Keratinocyte (primary cell): ENCODE data around the gene IRX2. TPM values are rescaled to one million over a fixed set of nuclear protein-coding genes. Genes with fewer than 3 reads are reported as not detected.

Source experiments
- DNase-seq: peaks from one replicate; pipeline ENCODE4 v3.0.0-alpha.2; 2011; ENCODE audit warnings: low read depth, missing footprints, low spot score
- FAIRE-seq: peaks from 2 replicates; lab custom pipeline; 2011; peaks lifted over from hg19 to GRCh38; lab: Jason Lieb, UNC
- H2AFZ ChIP-seq: 2 replicates; pipeline ENCODE4 v1.6.0; 2012; ENCODE audit warnings: low read length, control low read depth, inconsistent platforms; ENCODE audit not compliant: control insufficient read depth
- H3K27ac ChIP-seq: 2 replicates; pipeline ENCODE4 v1.5.1; 2011; ENCODE audit warnings: low read length; ENCODE audit not compliant: control insufficient read depth, insufficient read depth
- H3K27me3 ChIP-seq: 3 replicates; pipeline ENCODE4 v1.6.0; 2011; ENCODE audit warnings: low read length; ENCODE audit not compliant: control insufficient read depth, insufficient read depth; ENCODE audit errors: extremely low read depth
- H3K36me3 ChIP-seq, 2 experiments: 2 replicates in 1 of 2; 3 replicates in 1 of 2; pipeline ENCODE4 v1.5.1; 2011; ENCODE audit warnings: low read length in 2 of 2, mild to moderate bottlenecking in 1 of 2; ENCODE audit not compliant: control insufficient read depth in 2 of 2, insufficient read depth in 2 of 2; ENCODE audit errors: extremely low read depth in 1 of 2
- H3K4me1 ChIP-seq: 3 replicates; pipeline ENCODE4 v1.5.1; 2011; ENCODE audit warnings: low read length; ENCODE audit not compliant: control insufficient read depth, insufficient read depth; ENCODE audit errors: extremely low read depth
- H3K4me2 ChIP-seq: 3 replicates; pipeline ENCODE4 v1.6.0; 2011; ENCODE audit warnings: low read depth, low read length; ENCODE audit not compliant: control insufficient read depth, insufficient read depth; ENCODE audit errors: extremely low read depth
- H3K4me3 ChIP-seq, 3 experiments: fragments of 200-600 bp in 1 of 3; sonication (generic) in 1 of 3; 2 replicates in 2 of 3; 3 replicates in 1 of 3; pipeline ENCODE4 v1.5.1; 2011 to 2016; ENCODE audit warnings: low read length in 3 of 3, mild to moderate bottlenecking in 3 of 3, control low read depth in 2 of 3, inconsistent platforms in 1 of 3, low read depth in 1 of 3, mixed read lengths in 1 of 3, mixed run types in 1 of 3, moderate library complexity in 1 of 3; ENCODE audit not compliant: control insufficient read depth in 2 of 3, insufficient read depth in 2 of 3; ENCODE audit errors: extremely low read depth in 1 of 3
- H3K79me2 ChIP-seq: 2 replicates; pipeline ENCODE4 v1.6.0; 2012; ENCODE audit warnings: low read length; ENCODE audit not compliant: control insufficient read depth, insufficient read depth
- H3K9ac ChIP-seq: 3 replicates; pipeline ENCODE4 v1.6.0; 2011; ENCODE audit warnings: low read length; ENCODE audit not compliant: control insufficient read depth, insufficient read depth; ENCODE audit errors: extremely low read depth
- H3K9me1 ChIP-seq: 3 replicates; pipeline ENCODE4 v1.6.0; 2011; ENCODE audit warnings: low read length; ENCODE audit not compliant: control insufficient read depth, insufficient read depth; ENCODE audit errors: extremely low read depth
- H3K9me3 ChIP-seq: 2 replicates; pipeline ENCODE4 v1.5.1; 2012; ENCODE audit warnings: low read depth, low read length; ENCODE audit not compliant: control insufficient read depth
- H4K20me1 ChIP-seq: 3 replicates; pipeline ENCODE4 v1.6.0; 2011; ENCODE audit warnings: low read length; ENCODE audit not compliant: control insufficient read depth, insufficient read depth; ENCODE audit errors: extremely low read depth
- CTCF ChIP-seq, 3 experiments: IDR thresholded peaks in 1 of 3; conservative IDR thresholded peaks in 1 of 3; optimal IDR thresholded peaks in 1 of 3; 2 replicates in 2 of 3; 3 replicates in 1 of 3; pipeline versions ENCODE3 to v1.5.1; 2011; ENCODE audit warnings: low read length in 3 of 3, mild to moderate bottlenecking in 3 of 3, moderate library complexity in 2 of 3, control low read depth in 1 of 3, inconsistent platforms in 1 of 3; ENCODE audit not compliant: insufficient read depth in 2 of 3; ENCODE audit errors: extremely low read depth in 1 of 3
- EZH2 ChIP-seq: IDR thresholded peaks from one replicate; pipeline ENCODE4 v1.6.1; 2012; ENCODE audit warnings: inconsistent platforms, mild to moderate bottlenecking, low read length, moderate library complexity
- dilution Hi-C: fragments of 300-500 bp; cut with MboI; formaldehyde crosslinking; loops from one replicate; pipeline ENCODE4 v1.7.0; 2020; ENCODE audit warnings: low sequenced_read_pairs; ENCODE audit not compliant: extremely low pct_ligation_motif_present
- polyA plus RNA-seq, 5 experiments: library from polyadenylated mRNA; depleted of rRNA in 3 of 5; stranded (reverse) in 3 of 5; stranded (forward) in 1 of 5; unstranded in 1 of 5; fragments of >200 nt; gene quantifications; 1 replicate in 1 of 5; 2 replicates in 3 of 5; 3 replicates in 1 of 5; pipeline versions ENCODE4 v1.2.1 to v1.2.3, GENCODE V29; 2011 to 2012; ENCODE audit warnings: missing spikeins in 2 of 5, low read depth in 1 of 5, low replicate concordance in 1 of 5

The IRX2 gene
- polyA plus RNA-seq, 1 donor (not counting 4 experiments of a cell fraction or from before 2014, with no cell fraction given): 27.1 TPM

DNA sequence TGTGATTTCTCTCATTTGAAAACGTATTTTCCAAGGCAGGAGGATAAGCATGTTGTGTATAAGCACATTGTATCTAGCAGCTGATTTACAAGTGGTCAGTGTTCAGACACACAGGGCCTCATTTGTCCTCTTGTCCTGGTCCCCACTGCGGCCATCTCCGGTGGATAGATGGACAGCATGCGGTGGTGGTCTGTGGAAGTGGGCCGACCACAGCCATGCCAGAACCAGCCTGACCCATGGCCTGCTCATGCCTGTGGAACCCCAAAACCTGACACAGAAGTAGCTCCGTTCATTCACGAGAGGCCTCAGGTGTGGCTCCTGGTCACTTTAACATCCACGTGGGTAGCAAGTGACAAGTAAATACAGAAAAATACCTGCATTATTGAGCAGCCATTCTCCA is 14.6 kb downstream of the IRX2 start:
- Histone ChIP-seq H3K4me2 (no peak overlapping the region), H3K4me1 (peaks cover 3% of the 10 kb centered on the region), H3K36me3 (no peaks in the 10 kb centered on the region), H3K9me3 (no peaks in the 10 kb centered on the region), H2AFZ (no peak overlapping the region), H3K27ac (no peak overlapping the region), H3K9ac (no peak overlapping the region), H3K9me1 (no peaks in the 10 kb centered on the region), H3K79me2 (no peaks in the 10 kb centered on the region), H4K20me1 (no peaks in the 10 kb centered on the region), H3K4me3 (no peak overlapping the region), H3K27me3 (no peaks in the 10 kb centered on the region)
- DNase-seq (no peak), FAIRE-seq (no peak)
- TF ChIP-seq EZH2 (no peak), CTCF (optimal IDR thresholded peaks at IDR 0.05 in 1 of 3, IDR thresholded peaks at IDR 0.05 in 1 of 3, conservative IDR thresholded peaks at IDR 0.05 in 1 of 3; ENCODE audit: extremely low read depth in 1 of 3, insufficient read depth in 2 of 3, low read length in 3 of 3) (no peak)
- dilution Hi-C loops: no loop called here

DNA sequence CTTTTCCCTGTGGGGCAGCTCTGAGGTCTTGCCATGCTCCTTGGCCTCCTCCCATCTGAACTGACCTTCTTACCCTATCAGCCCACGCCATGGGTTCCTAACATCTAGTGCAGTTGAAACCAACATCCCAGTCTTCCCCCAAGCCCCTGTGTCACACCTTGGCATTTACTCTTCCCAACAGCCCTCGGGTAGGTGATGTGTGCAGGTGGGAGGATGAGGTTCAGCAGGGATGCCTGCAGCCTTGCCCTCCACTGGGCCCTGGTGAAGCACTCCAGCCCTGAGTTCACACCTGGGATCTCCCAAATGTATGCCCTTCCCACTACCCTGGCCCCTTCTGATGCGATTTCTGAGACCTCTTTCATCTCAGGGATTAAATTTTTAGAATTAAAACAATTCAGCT is 15.5 kb downstream of the IRX2 start:
- dilution Hi-C loops: no loop called here
- Histone ChIP-seq H3K9me1 (no peaks in the 10 kb centered on the region), H3K79me2 (no peaks in the 10 kb centered on the region), H3K4me1 (peaks cover 3% of the 10 kb centered on the region), H3K9ac (no peak overlapping the region), H3K4me2 (no peak overlapping the region), H3K36me3 (no peaks in the 10 kb centered on the region), H4K20me1 (no peaks in the 10 kb centered on the region), H3K27me3 (no peaks in the 10 kb centered on the region), H3K27ac (no peak overlapping the region), H3K4me3 (no peak overlapping the region), H2AFZ (no peak overlapping the region), H3K9me3 (no peaks in the 10 kb centered on the region)
- DNase-seq (no peak), FAIRE-seq (no peak)
- TF ChIP-seq EZH2: no peak
- no peak for TF ChIP-seq CTCF (optimal IDR thresholded peaks at IDR 0.05 in 1 of 3, IDR thresholded peaks at IDR 0.05 in 1 of 3, conservative IDR thresholded peaks at IDR 0.05 in 1 of 3; ENCODE audit: extremely low read depth in 1 of 3, insufficient read depth in 2 of 3, low read length in 3 of 3)
